Activated T-helper 2 cell treated with anti-CD3 and anti-CD28 coated beads, Interferon-gamma antibody, Interleukin-2, Interleukin-4, amounts not matched to agents 10 μg/mL and 5 μg/mL and 100 μg/mL, durations not matched to agents 14 hours and 24 hours and 36 hours (primary cell): Measurements from ENCODE around the gene RBM18. TPM values are rescaled to one million over a fixed set of nuclear protein-coding genes. Genes with fewer than 3 reads are reported as not detected.

Experiments used
- DNase-seq: peaks from one replicate; pipeline ENCODE4 v3.0.0; 2021; ENCODE audit warnings: low spot score
- H3K27ac Mint-ChIP-seq: one replicate; pipeline ENCODE4 v1.8.0; 2021; ENCODE audit warnings: mixed read lengths
- H3K27me3 Mint-ChIP-seq: one replicate; pipeline ENCODE4 v1.8.0; 2021; ENCODE audit warnings: low read depth, mixed read lengths
- H3K36me3 Mint-ChIP-seq: one replicate; pipeline ENCODE4 v1.8.0; 2021; ENCODE audit warnings: low read depth, mixed read lengths
- H3K4me1 Mint-ChIP-seq: one replicate; pipeline ENCODE4 v1.8.0; 2021; ENCODE audit warnings: low read depth, mixed read lengths
- H3K4me3 Mint-ChIP-seq: one replicate; pipeline ENCODE4 v1.8.0; 2021; ENCODE audit warnings: low read depth, mild to moderate bottlenecking, moderate library complexity, mixed read lengths
- H3K9me3 Mint-ChIP-seq: one replicate; pipeline ENCODE4 v1.8.0; 2021; ENCODE audit warnings: mixed read lengths
- intact Hi-C: fragments of 100-400 bp; cut with micrococcal nuclease; formaldehyde crosslinking; loops from one replicate; pipeline ENCODE4 v1.15.1; 2023
- total RNA-seq: library from RNA; stranded (reverse); gene quantifications from 2 replicates; pipeline ENCODE4 v1.2.3, GENCODE V29; 2022

Gene RBM18
- total RNA-seq, 1 donor from 2014 or later, result 19.4 TPM

DNA sequence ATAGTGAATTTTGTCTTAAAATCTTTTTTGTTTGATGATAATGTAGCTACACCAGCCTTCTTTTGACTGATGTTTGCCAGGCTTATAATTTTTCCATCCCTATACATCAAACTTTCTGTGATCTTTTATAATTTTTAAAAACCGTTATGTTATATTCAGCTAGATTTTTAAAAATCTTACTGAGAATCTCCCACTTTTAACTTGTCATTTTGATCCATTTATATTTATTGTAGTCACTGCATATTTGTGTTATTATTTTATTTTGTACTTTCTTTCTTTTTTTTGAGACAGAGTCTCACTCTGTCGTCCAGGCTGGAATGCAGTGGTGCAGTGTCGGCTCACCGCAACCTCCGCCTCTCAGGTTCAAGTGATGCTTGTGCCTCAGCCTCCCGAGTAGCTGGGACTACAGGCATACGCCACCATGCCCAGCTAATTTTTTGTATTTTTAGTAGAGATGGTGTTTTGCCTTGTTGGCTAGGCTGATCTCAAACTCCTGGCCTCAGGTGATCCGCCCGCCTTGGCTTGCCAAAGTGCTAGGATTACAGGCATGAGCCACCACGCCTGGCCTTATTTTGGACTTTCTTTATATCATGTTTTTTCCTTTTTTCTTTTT is 12.8 kb upstream of the RBM18 start:
- Mint-ChIP-seq H3K4me3 (no peak overlapping the region), H3K9me3 (peaks cover 18% of the 10 kb centered on the region), H3K27ac (no peak overlapping the region), H3K36me3 (peaks cover 90% of the 10 kb centered on the region), H3K27me3 (no peaks in the 10 kb centered on the region), H3K4me1 (peaks cover 7% of the 10 kb centered on the region)
- no peak for DNase-seq
- intact Hi-C loops, result no loop called here

DNA sequence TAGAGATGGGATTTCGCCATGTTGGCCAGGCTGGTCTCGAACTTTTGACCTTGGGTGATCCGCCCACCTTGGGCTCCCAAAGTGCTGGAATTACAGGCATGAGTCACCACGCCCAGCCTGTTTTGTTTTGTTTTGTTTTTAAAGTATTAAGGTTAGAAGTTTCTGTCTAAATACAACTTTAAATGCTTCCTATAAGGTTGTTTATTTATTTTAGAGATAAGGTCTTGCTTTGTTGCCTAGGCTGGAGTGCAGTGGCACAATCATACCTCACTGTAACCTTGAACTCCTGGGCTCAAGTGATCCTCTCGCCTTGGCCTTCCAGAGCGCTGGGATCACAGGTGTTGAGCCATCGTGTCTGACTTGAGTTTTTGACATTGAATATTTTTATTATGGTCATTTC is 11.5 kb upstream of the RBM18 start:
- Mint-ChIP-seq H3K36me3 (peaks cover 91% of the 10 kb centered on the region), H3K4me3 (no peak overlapping the region)

DNA sequence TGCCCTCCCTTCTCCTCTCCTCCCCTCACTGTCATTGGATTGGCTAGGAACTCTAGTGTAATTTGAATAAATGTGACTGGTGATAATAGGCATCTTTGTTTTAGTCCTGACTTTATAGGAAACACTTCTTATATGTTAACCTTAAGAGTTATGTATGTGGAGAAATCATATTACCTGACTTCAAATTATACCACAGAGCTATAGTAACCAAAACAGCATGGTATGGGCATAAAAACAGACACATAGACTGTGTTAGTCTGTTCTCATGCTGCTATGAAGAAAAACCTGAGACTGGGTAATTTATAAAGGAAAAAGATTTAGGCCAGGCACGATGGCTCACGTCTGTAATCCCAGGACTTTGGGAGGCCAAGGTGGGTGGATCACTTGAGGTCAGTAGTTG is 9.4 kb upstream of the RBM18 start:
- no peak overlapping the region for H3K27ac Mint-ChIP-seq
- no peak for DNase-seq
- intact Hi-C loops, result no loop called here
- H3K4me3 Mint-ChIP-seq, result no peak overlapping the region
- peaks cover 77% of the 10 kb centered on the region for H3K36me3 Mint-ChIP-seq
- H3K27me3 Mint-ChIP-seq, result no peaks in the 10 kb centered on the region
- H3K4me1 Mint-ChIP-seq, result peaks cover 5% of the 10 kb centered on the region
- H3K9me3 Mint-ChIP-seq, result peaks cover 18% of the 10 kb centered on the region

More for the DNA sequence above, 11.5 kb upstream of the RBM18 start:
- no peak for DNase-seq
- H3K9me3 Mint-ChIP-seq, result peaks cover 18% of the 10 kb centered on the region
- H3K27ac Mint-ChIP-seq, result no peak overlapping the region
- intact Hi-C loops, result no loop called here
- no peaks in the 10 kb centered on the region for H3K27me3 Mint-ChIP-seq
- H3K4me1 Mint-ChIP-seq, result peaks cover 7% of the 10 kb centered on the region

DNA sequence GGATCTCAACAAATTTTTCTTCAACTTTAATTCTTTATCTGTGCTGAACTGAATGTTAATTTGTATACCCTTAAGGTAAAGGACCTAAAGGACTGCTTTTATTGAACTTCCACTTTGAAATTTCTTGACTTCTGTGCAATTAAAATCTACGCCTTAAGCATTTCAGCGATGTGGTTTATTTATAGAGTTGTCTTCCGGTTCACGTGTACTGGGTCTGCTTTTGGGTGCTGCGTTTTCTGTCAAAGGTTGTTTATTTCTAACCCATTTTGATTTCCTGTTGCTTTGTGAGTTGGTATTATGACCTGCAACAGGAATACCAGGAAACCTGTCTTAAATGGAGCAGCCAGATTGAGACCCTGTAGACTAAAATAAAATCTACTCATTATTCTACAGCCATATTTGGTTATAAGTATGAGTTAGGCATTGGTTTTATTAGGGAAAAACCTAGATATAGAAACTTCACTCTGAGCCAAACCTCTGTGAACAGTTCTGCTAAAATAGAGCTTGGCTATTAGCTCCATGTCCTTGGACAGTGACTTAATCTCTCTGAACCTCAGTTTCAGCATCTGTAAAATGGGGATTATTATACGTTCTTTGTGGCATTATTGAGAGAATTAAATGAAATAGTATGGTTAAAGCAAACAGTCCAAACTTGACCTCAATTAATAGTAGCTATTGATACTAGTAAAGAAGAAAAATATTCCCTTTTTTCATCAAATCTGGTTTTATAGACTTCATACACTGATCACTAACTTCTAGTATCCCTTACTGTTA is 3.6 kb upstream of the RBM18 start:
- Mint-ChIP-seq H3K27me3 (no peaks in the 10 kb centered on the region), H3K9me3 (no peaks in the 10 kb centered on the region), H3K4me1 (peaks cover 16% of the 10 kb centered on the region), H3K27ac (no peak overlapping the region), H3K36me3 (peaks cover 31% of the 10 kb centered on the region), H3K4me3 (no peak overlapping the region)
- DNase-seq, result no peak
- intact Hi-C loops, result no loop called here

DNA sequence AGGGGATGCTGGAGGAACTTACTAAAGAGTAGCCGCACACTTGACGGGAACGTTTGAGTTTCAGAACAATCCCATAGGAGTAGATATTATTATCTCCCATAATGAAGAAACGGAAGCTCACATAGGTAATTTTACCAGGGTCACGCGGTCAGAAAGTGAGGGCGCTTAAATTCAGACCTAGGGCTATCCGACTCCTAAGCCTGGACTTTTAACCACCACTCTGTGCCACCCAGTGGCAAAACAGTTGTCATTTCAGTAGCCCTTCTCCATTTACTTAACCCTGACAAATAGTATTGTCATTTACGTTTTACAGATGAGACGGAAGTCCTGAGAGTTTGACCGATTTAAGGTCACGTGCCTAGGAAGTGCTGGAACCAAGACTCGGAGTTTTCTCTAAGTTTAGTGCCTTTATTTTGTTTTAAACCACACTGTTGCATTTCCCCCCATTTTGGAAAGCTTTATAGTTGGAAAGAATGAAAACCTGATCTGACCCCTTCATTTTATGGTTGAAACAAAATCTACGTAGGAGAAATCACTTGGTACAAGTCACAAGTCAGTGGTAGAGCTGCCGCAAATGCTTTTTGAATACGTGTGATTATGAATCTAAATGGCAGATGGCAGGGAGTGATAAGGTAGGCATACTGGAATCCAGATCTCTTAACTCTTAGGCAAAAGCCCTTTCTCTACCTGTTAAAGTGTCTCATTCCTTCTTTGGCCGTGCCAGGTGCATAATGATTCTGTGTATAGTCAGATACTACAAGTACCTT is 692 bp upstream of the RBM18 start:
- H3K27ac Mint-ChIP-seq, result peak overlapping the region; percentile 99
- DNase-seq, result peak; percentile 19

DNA sequence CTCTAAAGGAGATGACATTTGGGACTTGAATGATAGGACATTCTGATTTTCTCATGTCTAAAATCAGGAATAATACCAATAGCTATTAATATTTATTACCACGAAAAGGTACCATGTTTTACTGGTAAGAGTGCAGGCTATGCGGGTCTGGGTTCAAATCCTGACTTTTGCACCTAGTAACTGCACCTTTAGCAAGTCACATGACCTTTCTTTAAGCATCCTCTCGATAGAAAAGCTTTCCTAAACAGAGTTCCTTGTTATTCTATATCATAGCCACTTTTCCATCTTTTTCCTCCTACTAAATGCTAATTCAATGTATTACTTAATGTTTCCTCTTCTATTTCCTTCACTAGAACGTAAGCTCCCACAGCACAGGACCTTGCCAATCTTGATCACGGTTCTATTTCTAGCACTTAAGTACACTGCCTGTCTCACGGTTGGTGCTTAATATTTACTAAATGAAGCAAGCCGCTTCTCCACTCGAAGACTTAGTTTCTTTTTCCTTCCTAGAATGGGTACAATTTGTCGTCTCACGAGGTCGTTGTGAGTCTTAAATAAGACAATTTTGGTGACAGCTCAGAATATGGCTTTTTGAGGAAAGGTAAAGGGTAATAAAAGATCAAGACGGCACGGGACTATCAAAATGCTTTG is 816 bp downstream of the RBM18 start:
- H3K27me3 Mint-ChIP-seq, result no peaks in the 10 kb centered on the region
- H3K4me1 Mint-ChIP-seq, result peaks cover 36% of the 10 kb centered on the region
- H3K4me3 Mint-ChIP-seq, result peak overlapping the region; percentile 97
- no peak for DNase-seq
- intact Hi-C loops, result loop anchor here (2.0 kb wide), 2 partner anchors 171 to 565 kb away; partner anchors contain the start of genes PDCL and TTLL11
- peaks cover 31% of the 10 kb centered on the region for H3K36me3 Mint-ChIP-seq
- peak overlapping the region; percentile 99 for H3K27ac Mint-ChIP-seq
- no peaks in the 10 kb centered on the region for H3K9me3 Mint-ChIP-seq

More for the DNA sequence above, 692 bp upstream of the RBM18 start:
- intact Hi-C loops, result loop anchor here (1.0 to 2.0 kb wide), 3 partner anchors 106 to 563 kb away; partner anchors contain the start of genes MORN5, NDUFA8, PDCL and TTLL11
- Mint-ChIP-seq H3K27me3 (no peaks in the 10 kb centered on the region), H3K4me3 (peak overlapping the region; percentile 97), H3K9me3 (no peaks in the 10 kb centered on the region), H3K36me3 (peaks cover 18% of the 10 kb centered on the region), H3K4me1 (peaks cover 36% of the 10 kb centered on the region)

DNA sequence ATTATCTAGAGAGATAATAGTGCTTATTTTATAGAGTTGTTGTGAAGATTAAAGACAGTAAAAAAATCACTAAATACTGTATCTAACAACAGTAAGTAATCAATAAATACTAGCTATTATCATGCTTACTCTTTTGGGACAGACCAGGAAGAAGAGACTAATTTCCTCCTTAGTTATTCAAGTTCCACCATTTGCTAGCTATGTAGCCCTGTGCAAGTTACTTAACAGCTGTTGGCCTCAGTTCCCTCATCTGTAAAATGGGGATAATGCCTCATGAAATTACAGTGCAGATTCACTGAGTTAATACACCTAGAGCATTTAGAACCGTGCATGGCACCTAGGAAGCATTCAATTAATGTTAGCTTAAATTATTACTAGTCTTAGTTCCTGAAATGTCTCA is 2.6 kb downstream of the RBM18 start:
- no peak overlapping the region for H3K27ac Mint-ChIP-seq
- H3K36me3 Mint-ChIP-seq, result peaks cover 39% of the 10 kb centered on the region
- no peaks in the 10 kb centered on the region for H3K9me3 Mint-ChIP-seq
- H3K27me3 Mint-ChIP-seq, result no peaks in the 10 kb centered on the region
- H3K4me3 Mint-ChIP-seq, result peak overlapping the region; percentile 64
- no peak for DNase-seq
- intact Hi-C loops, result no loop called here
- H3K4me1 Mint-ChIP-seq, result peaks cover 36% of the 10 kb centered on the region

DNA sequence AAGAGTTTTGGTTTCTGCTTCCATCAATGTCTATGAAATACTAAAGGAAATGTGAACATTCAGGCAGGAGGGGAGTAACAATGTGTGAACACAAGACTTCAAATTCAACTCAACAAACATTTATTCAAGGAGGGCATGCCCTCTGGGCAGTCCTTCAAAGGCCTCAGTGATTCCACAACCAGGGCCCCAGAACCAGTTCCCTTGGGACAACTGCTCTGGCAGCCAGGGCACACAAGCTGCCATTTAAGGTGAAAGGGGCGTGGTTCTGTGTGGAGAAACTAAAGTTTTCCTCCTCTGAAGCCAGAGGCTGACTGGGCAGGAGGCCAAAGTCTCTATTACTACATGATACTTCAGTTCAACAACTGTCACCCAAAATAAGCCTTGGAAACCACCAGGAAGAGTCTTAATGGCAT is 3.2 kb downstream of the RBM18 start:
- intact Hi-C loops, result no loop called here
- H3K36me3 Mint-ChIP-seq, result peaks cover 39% of the 10 kb centered on the region
- H3K9me3 Mint-ChIP-seq, result no peaks in the 10 kb centered on the region
- H3K27ac Mint-ChIP-seq, result no peak overlapping the region
- no peak overlapping the region for H3K4me3 Mint-ChIP-seq
- peaks cover 36% of the 10 kb centered on the region for H3K4me1 Mint-ChIP-seq
- no peak for DNase-seq
- H3K27me3 Mint-ChIP-seq, result no peaks in the 10 kb centered on the region

DNA sequence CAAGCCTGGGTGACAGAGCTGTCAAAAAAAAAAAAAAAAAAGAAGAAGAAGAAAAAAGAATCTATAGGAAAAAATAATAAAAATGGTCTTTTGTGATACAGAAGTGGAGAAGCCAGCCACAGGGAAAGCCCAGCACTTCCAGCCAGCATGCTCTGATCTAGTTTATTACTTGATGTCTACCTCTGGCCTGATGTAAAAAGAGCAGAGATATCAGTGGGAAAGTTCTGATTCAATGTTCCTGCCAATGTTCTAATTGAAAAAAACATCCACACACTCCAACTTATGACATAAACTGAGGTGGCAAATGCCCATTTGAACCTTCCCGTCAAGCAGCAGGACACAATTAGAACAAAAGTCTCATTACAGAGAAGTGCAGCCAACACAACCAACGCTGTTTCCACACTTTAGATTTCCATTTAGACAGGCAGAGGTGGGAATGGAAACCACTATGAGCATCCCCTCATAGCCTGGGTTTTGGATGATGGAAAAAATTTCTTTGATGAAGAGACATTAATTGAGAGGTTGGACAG is 5.7 kb downstream of the RBM18 start:
- no peaks in the 10 kb centered on the region for H3K27me3 Mint-ChIP-seq
- no peak overlapping the region for H3K4me3 Mint-ChIP-seq
- no peak for DNase-seq
- peaks cover 44% of the 10 kb centered on the region for H3K36me3 Mint-ChIP-seq
- peaks cover 29% of the 10 kb centered on the region for H3K4me1 Mint-ChIP-seq
- no peaks in the 10 kb centered on the region for H3K9me3 Mint-ChIP-seq
- intact Hi-C loops, result no loop called here
- H3K27ac Mint-ChIP-seq, result no peak overlapping the region

DNA sequence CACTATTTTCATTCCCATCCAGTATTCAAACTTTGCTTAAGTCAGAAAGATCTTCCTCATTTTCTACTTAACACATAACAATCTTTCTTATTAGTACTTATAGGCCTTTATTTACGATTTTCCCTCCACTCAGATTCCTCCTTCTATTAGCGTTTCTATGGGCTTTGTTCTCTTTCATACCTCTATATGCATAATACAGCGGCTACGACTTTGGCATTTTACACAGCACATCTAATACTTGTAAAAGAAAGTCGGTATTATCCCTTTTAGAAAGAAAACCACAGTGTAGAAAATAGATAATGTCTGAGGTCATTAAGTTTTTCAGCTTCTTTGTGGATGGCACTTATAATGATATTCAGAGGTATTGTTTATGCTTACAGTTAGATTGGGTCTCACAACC is 8.4 kb downstream of the RBM18 start:
- Mint-ChIP-seq H3K4me1 (peaks cover 7% of the 10 kb centered on the region), H3K36me3 (peaks cover 59% of the 10 kb centered on the region)
- no peak for DNase-seq

DNA sequence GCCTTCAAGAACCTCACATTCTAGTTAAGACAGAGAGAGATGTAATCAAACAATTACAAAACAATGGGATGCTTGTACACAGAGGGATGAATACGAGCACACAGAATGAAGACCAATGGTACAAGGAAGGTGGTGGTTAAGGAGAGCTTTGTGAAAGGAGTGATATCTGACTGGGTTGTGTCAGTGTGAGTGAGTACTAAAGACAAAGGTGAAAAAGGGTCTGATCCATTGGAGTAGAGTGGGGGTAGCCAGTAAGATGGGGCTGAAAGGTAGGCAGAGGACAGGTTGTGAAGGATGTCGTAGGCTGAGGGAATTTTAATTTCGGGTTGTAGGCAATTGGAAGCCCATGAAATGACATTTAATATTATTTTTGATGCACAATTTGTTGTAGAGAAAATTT is 9.9 kb downstream of the RBM18 start:
- Mint-ChIP-seq H3K27me3 (no peaks in the 10 kb centered on the region), H3K4me3 (no peak overlapping the region), H3K36me3 (peaks cover 61% of the 10 kb centered on the region), H3K9me3 (no peaks in the 10 kb centered on the region), H3K27ac (no peak overlapping the region), H3K4me1 (peaks cover 5% of the 10 kb centered on the region)
- DNase-seq, result no peak
- intact Hi-C loops, result no loop called here

More for the DNA sequence above, 8.4 kb downstream of the RBM18 start:
- intact Hi-C loops, result no loop called here
- Mint-ChIP-seq H3K4me3 (no peak overlapping the region), H3K27me3 (no peaks in the 10 kb centered on the region), H3K9me3 (no peaks in the 10 kb centered on the region), H3K27ac (no peak overlapping the region)

DNA sequence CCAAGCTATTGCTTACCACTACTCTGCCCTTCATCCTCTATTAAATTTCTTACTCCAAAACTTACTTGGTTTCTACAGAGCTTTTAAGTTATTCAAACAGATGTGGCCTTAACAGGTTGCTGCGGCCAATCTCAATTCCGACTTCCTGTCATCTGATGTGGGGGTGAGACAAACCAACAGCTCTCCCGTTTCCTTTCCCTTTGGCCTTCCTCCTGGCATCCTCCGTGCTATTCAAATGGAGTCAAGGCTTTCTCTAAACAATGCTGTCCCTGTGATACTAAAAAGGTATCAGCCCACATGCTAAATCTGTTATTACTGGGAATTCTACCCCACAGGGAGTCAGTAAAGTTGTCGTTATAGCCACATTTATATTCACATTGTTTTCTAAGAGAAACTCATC is 11.8 kb downstream of the RBM18 start:
- DNase-seq, result no peak
- Mint-ChIP-seq H3K4me3 (no peak overlapping the region), H3K36me3 (peaks cover 55% of the 10 kb centered on the region), H3K27me3 (no peaks in the 10 kb centered on the region), H3K4me1 (peaks cover 5% of the 10 kb centered on the region), H3K9me3 (no peaks in the 10 kb centered on the region), H3K27ac (no peak overlapping the region)
- intact Hi-C loops, result no loop called here
